SKM-1 treated with dmso at 0.1 percent for 144 hours (cell line): ENCODE results near the gene RNF112.

ENCODE experiments used
- DNase-seq: peaks from one replicate; lab custom pipeline; 2025; ENCODE audit not compliant: unreplicated experiment; lab: John Stamatoyannopoulos, UW

Gene RNF112

GRCh38 chr17:19372866-19373504 is 38.0 kb upstream of the RNF112 start:
- DNase-seq: no peak

- DNase-seq: no peak
Measured at GRCh38 chr17:19374136-19374535, 36.9 kb upstream of the RNF112 start.

DNA sequence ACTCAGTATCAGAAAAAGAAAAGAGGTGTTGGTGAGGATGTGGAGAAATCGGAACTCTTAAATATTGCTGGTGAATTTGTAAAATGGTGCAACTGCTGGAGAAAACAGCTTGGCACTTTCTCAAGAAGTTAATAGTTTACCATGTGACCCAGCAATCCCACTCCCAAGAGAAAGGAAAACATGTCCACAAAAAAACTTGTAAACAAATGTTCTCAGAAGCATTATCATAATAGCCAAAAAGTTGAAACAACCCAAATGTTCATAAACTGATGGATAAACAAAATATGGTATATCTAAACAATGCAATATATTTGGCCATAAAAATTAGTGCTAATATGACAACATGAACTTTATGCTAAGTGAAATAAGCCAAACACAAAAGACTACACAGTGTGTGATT is 35.3 kb upstream of the RNF112 start:
- no peak for DNase-seq

GRCh38 chr17:19376811-19377210 is 34.2 kb upstream of the RNF112 start:
- DNase-seq: no peak

GRCh38 chr17:19377602-19378415 is 33.2 kb upstream of the RNF112 start:
- peak; percentile 96 for DNase-seq

- DNase-seq: no peak
Measured at GRCh38 chr17:19378416-19379360, 32.3 kb upstream of the RNF112 start, which contains the start of gene MAPK7. TSS of gene MAPK7 (plus strand) at chr17:19378498. CDS start at chr17:19378901, 403 bp downstream.

DNA sequence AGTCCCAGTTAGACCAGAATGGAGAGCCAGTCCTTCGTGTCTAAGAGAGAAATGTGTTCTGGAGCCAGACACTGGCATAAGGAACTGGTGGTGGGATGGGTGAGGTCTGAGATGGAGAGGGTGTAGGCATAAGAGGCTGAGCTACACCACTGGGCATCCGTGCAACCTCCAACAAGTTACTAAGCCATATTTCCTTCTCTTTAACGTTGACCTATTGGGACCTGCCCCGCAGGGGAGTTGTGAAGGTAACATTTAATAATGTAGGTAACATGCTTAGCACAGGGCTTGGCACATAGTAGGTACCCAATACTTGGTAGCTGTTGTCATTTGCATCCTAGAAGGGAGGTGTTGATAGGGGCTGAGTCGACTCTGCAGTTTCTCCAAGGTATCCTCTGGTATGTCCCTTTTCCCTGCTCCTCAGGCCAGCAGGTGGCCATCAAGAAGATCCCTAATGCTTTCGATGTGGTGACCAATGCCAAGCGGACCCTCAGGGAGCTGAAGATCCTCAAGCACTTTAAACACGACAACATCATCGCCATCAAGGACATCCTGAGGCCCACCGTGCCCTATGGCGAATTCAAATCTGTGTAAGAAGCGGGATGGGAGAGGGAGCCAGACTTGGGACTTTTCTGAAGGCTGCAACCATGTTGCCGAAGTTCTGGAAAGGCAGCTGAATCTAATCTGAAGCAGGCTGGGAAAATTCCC is 31.5 kb upstream of the RNF112 start:
- DNase-seq: no peak

- DNase-seq: no peak
Measured at GRCh38 chr17:19380481-19381301, 30.3 kb upstream of the RNF112 start.

- no peak for DNase-seq
Measured at GRCh38 chr17:19381361-19381740, 29.7 kb upstream of the RNF112 start.

DNA sequence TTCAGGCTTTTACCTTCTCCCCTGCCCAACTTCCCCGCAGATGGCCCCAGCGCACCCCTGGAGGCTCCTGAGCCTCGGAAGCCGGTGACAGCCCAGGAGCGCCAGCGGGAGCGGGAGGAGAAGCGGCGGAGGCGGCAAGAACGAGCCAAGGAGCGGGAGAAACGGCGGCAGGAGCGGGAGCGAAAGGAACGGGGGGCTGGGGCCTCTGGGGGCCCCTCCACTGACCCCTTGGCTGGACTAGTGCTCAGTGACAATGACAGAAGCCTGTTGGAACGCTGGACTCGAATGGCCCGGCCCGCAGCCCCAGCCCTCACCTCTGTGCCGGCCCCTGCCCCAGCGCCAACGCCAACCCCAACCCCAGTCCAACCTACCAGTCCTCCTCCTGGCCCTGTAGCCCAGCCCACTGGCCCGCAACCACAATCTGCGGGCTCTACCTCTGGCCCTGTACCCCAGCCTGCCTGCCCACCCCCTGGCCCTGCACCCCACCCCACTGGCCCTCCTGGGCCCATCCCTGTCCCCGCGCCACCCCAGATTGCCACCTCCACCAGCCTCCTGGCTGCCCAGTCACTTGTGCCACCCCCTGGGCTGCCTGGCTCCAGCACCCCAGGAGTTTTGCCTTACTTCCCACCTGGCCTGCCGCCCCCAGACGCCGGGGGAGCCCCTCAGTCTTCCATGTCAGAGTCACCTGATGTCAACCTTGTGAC is 29.1 kb upstream of the RNF112 start:
- DNase-seq: no peak

GRCh38 chr17:19382531-19383444 is 28.2 kb upstream of the RNF112 start:
- DNase-seq: no peak

GRCh38 chr17:19383681-19384470 is 27.2 kb upstream of the RNF112 start:
- no peak for DNase-seq

DNA sequence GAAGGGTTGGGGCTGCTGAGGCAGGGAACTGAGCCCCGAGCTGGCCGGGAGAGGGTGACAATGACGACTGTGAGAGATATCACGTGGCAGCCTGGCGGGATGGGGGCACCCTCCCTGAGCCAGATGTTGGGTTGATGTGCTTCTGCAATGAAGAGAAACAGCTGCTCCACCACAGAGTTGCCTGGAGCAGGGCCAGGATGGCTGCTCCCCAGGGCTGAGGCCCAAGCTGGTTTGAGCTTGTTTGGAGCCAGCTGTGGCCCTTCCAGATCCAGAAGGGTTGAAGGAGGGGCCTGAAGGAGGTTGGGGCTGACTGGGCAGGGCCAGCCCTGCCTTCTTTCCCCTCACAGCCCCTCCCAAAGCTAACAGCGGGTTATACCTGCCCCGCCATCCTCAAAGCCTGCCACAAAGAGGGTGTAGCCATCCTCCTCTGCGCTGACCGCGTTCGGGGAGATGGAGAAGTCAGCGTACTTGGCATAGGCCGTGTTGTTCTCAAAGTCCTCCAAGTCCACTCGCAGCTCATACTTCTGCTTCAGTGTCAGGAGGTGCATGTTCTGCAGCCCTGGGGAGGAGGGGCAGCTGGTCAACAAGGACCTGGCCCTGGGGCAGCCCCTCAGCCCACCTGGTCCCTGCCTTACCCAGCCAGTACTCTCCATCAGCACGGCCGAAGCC is 26.2 kb upstream of the RNF112 start:
- no peak for DNase-seq

- DNase-seq: no peak
Measured at GRCh38 chr17:19385521-19385983, 25.5 kb upstream of the RNF112 start.

DNA sequence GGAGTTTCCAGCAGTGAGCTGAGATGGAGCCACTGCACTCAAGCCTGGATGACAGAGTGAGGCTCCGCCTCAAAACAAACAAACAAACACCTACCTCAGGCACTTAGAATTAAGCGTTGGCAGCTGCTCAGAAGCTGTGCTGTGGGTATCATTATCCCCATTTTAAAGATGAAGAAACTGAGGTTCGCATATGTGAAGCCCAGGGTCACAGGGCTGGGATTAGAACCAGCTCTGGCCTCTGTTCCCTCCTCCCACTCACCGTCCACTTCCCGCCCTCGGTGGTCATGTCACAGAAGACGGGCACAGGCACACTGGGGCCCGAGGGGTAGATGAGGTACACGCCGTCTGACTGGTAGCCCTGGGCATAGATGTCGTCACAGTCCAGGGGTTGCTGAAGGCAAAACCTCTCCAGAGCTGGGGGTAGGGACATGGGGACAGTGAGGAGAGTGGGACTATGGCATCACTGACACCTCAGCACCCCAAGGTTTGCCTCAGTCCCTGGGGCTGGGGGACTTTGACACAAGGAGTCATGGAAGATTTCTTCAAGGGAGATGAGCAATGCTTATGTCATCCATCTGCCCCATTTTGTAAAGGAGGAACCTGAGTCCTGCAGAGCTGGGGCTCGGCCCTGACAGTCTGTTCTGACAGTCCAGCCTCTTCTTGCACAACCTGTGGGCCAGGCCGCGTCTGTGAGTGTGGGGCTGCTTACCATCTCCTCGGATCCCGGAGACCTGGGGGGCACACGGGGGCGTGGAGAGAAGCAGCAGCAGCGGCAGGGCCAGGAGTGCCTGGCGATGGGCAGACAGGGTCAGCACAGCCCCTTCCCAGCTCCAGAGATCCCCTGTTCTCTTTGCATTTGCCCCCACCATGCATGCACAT is 24.7 kb upstream of the RNF112 start:
- DNase-seq: peak; percentile 83
